DMS153 treated with DMSO at 0.1 percent for 48 hours (cell line): ENCODE results near the gene ARL2.
"Not testable (repeated sequence)": the region's sequence is repeated elsewhere in the genome, so short reads cannot be mapped to it uniquely, and the experiment has no call there.

Experiments used
- DNase-seq: peaks from one replicate; lab custom pipeline; 2025; ENCODE audit not compliant: unreplicated experiment; lab: John Stamatoyannopoulos, UW

The ARL2 gene

GRCh38 chr11:65013888-65014725, at the start of gene ARL2:
Gene ARL2, plus strand, starts transcription at chr11:65014160. Its CDS starts 48 bp downstream, at chr11:65014208.
- peak; percentile 60 for DNase-seq

GRCh38 chr11:64967375-64967774, 46.6 kb upstream of the ARL2 start:
- DNase-seq = no peak

- no peak for DNase-seq
Measured at GRCh38 chr11:64969209-64969608, 44.8 kb upstream of the ARL2 start.

- no peak for DNase-seq
Measured at GRCh38 chr11:64970731-64971151, 43.2 kb upstream of the ARL2 start.

- DNase-seq = no peak
Measured at GRCh38 chr11:64971421-64972233, 42.3 kb upstream of the ARL2 start, which contains the start of gene MAJIN. Gene MAJIN, minus strand, starts transcription at chr11:64972108. Its CDS starts 12,703 bp downstream, at chr11:64959405.

GRCh38 chr11:64974124-64974523, 39.8 kb upstream of the ARL2 start:
- no peak for DNase-seq

GRCh38 chr11:64976651-64977050, 37.3 kb upstream of the ARL2 start:
- no peak for DNase-seq

- DNase-seq = not testable (repeated sequence)
Measured at GRCh38 chr11:64983339-64983738, 30.6 kb upstream of the ARL2 start.

GRCh38 chr11:64987998-64988854, 25.7 kb upstream of the ARL2 start:
- DNase-seq = no peak

GRCh38 chr11:64989416-64989815, 24.5 kb upstream of the ARL2 start:
- DNase-seq = no peak

- DNase-seq = no peak
Measured at GRCh38 chr11:64990222-64990923, 23.6 kb upstream of the ARL2 start.

- DNase-seq = no peak
Measured at GRCh38 chr11:64994318-64994717, 19.6 kb upstream of the ARL2 start.

- no peak for DNase-seq
Measured at GRCh38 chr11:64996327-64996709, 17.6 kb upstream of the ARL2 start.

- DNase-seq = peak; percentile 71
Measured at GRCh38 chr11:64996710-64997380, 17.1 kb upstream of the ARL2 start, which contains the start of gene BATF2. Gene BATF2, minus strand, starts transcription at chr11:64996971. Its CDS starts 57 bp downstream, at chr11:64996914.

- DNase-seq = peak; percentile 26
Measured at GRCh38 chr11:64998141-64998540, 15.8 kb upstream of the ARL2 start.

- peak; percentile 15 for DNase-seq
Measured at GRCh38 chr11:64998690-64999431, 15.1 kb upstream of the ARL2 start.

GRCh38 chr11:64999478-64999877, 14.5 kb upstream of the ARL2 start:
- no peak for DNase-seq

- no peak for DNase-seq
Measured at GRCh38 chr11:65002706-65003105, 11.3 kb upstream of the ARL2 start.

- DNase-seq = no peak
Measured at GRCh38 chr11:65003282-65003681, 10.7 kb upstream of the ARL2 start.
